Measurements from ENCODE around the gene IPO5.

Gene IPO5

GRCh38 chr13:98065468-98065867 lies 112.0 kb downstream of the IPO5 start:
- TF ChIP-seq CTCF (IDR thresholded peaks at IDR 0.05; ENCODE audit: insufficient read depth, low read length, poor library complexity, severe bottlenecking) = no peak
- TF ChIP-seq EZH2phosphoT487 (conservative IDR thresholded peaks at IDR 0.05; ENCODE audit: low read length) = no peak
- Histone ChIP-seq H3K27ac (ENCODE audit: low read depth, low read length) (no peak overlapping the region), H3K9me2 (replicated peaks; ENCODE audit: insufficient read depth, low read length) (no peaks in the 10 kb centered on the region), H3F3A (ENCODE audit: insufficient read depth) (no peaks in the 10 kb centered on the region), H3K27me3 (ENCODE audit: low read length) (no peaks in the 10 kb centered on the region), H2AFZ (ENCODE audit: low read depth, low read length, severe bottlenecking) (no peak overlapping the region), H3K4me3 (ENCODE audit: insufficient read depth, low read length, poor library complexity, severe bottlenecking) (no peak overlapping the region), H3K79me2 (ENCODE audit: insufficient read depth, low read length) (no peaks in the 10 kb centered on the region), H3K36me3 (ENCODE audit: low read length) (no peaks in the 10 kb centered on the region), H4K20me1 (ENCODE audit: low read depth, low read length) (no peaks in the 10 kb centered on the region), H3K4me2 (ENCODE audit: low read depth, low read length, poor library complexity, severe bottlenecking) (no peak overlapping the region), H3K9ac (ENCODE audit: low read length) (no peak overlapping the region), H3K9me3 (ENCODE audit: insufficient read depth, low read length) (no peaks in the 10 kb centered on the region)

GRCh38 chr13:98066636-98067035 lies 113.2 kb downstream of the IPO5 start:
- H3K9me3 ChIP-seq (ENCODE audit: insufficient read depth, low read length) = no peaks in the 10 kb centered on the region
- H3K9ac ChIP-seq (ENCODE audit: low read length) = no peak overlapping the region
- H3K27ac ChIP-seq (ENCODE audit: low read depth, low read length) = no peak overlapping the region
- no peaks in the 10 kb centered on the region for H3K36me3 ChIP-seq (ENCODE audit: low read length)
- H4K20me1 ChIP-seq (ENCODE audit: low read depth, low read length) = no peaks in the 10 kb centered on the region
- no peaks in the 10 kb centered on the region for H3K27me3 ChIP-seq (ENCODE audit: low read length)
- no peak overlapping the region for H3K4me3 ChIP-seq (ENCODE audit: insufficient read depth, low read length, poor library complexity, severe bottlenecking)
- H2AFZ ChIP-seq (ENCODE audit: low read depth, low read length, severe bottlenecking) = no peak overlapping the region
- TF ChIP-seq EZH2phosphoT487 (conservative IDR thresholded peaks at IDR 0.05; ENCODE audit: low read length) = no peak
- TF ChIP-seq CTCF (IDR thresholded peaks at IDR 0.05; ENCODE audit: insufficient read depth, low read length, poor library complexity, severe bottlenecking) = no peak
- no peak overlapping the region for H3K4me2 ChIP-seq (ENCODE audit: low read depth, low read length, poor library complexity, severe bottlenecking)
- H3K79me2 ChIP-seq (ENCODE audit: insufficient read depth, low read length) = no peaks in the 10 kb centered on the region
- H3F3A ChIP-seq (ENCODE audit: insufficient read depth) = no peaks in the 10 kb centered on the region
- H3K9me2 ChIP-seq (replicated peaks; ENCODE audit: insufficient read depth, low read length) = no peaks in the 10 kb centered on the region

- Histone ChIP-seq H3K9ac (ENCODE audit: low read length) (no peak overlapping the region), H3K4me2 (ENCODE audit: low read depth, low read length, poor library complexity, severe bottlenecking) (no peak overlapping the region), H3K36me3 (ENCODE audit: low read length) (no peaks in the 10 kb centered on the region), H3K9me3 (ENCODE audit: insufficient read depth, low read length) (no peaks in the 10 kb centered on the region), H3F3A (ENCODE audit: insufficient read depth) (no peaks in the 10 kb centered on the region), H3K27me3 (ENCODE audit: low read length) (no peaks in the 10 kb centered on the region), H2AFZ (ENCODE audit: low read depth, low read length, severe bottlenecking) (no peak overlapping the region), H4K20me1 (ENCODE audit: low read depth, low read length) (no peaks in the 10 kb centered on the region), H3K9me2 (replicated peaks; ENCODE audit: insufficient read depth, low read length) (no peaks in the 10 kb centered on the region), H3K79me2 (ENCODE audit: insufficient read depth, low read length) (no peaks in the 10 kb centered on the region), H3K27ac (ENCODE audit: low read depth, low read length) (no peak overlapping the region), H3K4me3 (ENCODE audit: insufficient read depth, low read length, poor library complexity, severe bottlenecking) (no peak overlapping the region)
- TF ChIP-seq CTCF (IDR thresholded peaks at IDR 0.05; ENCODE audit: insufficient read depth, low read length, poor library complexity, severe bottlenecking) = no peak
- no peak for TF ChIP-seq EZH2phosphoT487 (conservative IDR thresholded peaks at IDR 0.05; ENCODE audit: low read length)
These were observed 115.0 kb downstream of the IPO5 start for GRCh38 chr13:98068521-98068920.
